ENCODE measurements around the gene MAFF. TPM values are rescaled to one million over a fixed set of nuclear protein-coding genes. Genes with fewer than 3 reads are reported as not detected.

The MAFF gene
- total and polyA plus RNA-seq, 9 of the 15 experiments (the other 6 are each of a cell fraction or from before 2014, with no cell fraction given), result 0.51 to 8.0 (median 5.4) TPM

- TF ChIP-seq FOXP4 (CRISPR knock-in tag; IDR thresholded peaks at IDR 0.05; ENCODE audit: borderline replicate concordance), result no peak
- TF ChIP-seq NR4A1 (CRISPR knock-in tag; IDR thresholded peaks at IDR 0.05), result peak; percentile 62; the same call in 1 of the 2 replicates
- peak; percentile 74; the same call in 1 of the 2 replicates for TF ChIP-seq NR4A1 (tag; IDR thresholded peaks at IDR 0.05)
- TF ChIP-seq TBL1XR1 (IDR thresholded peaks at IDR 0.05; ENCODE audit: low read length in 2 of 2), result no peak
- no peak for TF ChIP-seq RNF2 (IDR thresholded peaks at IDR 0.05)
- no peak for TF ChIP-seq SAFB2 (IDR thresholded peaks at IDR 0.05; ENCODE audit: borderline replicate concordance, low read depth, low read length, severe bottlenecking)
- TF ChIP-seq CBX1 (IDR thresholded peaks at IDR 0.05; ENCODE audit: low read depth), result no peak
- TF ChIP-seq, protein P1, sequence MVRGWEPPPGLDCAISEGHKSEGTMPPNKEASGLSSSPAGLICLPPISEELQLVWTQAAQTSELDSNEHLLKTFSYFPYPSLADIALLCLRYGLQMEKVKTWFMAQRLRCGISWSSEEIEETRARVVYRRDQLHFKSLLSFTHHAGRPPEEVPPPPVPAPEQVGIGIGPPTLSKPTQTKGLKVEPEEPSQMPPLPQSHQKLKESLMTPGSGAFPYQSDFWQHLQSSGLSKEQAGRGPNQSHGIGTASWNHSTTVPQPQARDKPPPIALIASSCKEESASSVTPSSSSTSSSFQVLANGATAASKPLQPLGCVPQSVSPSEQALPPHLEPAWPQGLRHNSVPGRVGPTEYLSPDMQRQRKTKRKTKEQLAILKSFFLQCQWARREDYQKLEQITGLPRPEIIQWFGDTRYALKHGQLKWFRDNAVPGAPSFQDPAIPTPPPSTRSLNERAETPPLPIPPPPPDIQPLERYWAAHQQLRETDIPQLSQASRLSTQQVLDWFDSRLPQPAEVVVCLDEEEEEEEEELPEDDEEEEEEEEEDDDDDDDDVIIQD (CRISPR knock-in tag; IDR thresholded peaks at IDR 0.05), result no peak
- TF ChIP-seq, protein P2, sequence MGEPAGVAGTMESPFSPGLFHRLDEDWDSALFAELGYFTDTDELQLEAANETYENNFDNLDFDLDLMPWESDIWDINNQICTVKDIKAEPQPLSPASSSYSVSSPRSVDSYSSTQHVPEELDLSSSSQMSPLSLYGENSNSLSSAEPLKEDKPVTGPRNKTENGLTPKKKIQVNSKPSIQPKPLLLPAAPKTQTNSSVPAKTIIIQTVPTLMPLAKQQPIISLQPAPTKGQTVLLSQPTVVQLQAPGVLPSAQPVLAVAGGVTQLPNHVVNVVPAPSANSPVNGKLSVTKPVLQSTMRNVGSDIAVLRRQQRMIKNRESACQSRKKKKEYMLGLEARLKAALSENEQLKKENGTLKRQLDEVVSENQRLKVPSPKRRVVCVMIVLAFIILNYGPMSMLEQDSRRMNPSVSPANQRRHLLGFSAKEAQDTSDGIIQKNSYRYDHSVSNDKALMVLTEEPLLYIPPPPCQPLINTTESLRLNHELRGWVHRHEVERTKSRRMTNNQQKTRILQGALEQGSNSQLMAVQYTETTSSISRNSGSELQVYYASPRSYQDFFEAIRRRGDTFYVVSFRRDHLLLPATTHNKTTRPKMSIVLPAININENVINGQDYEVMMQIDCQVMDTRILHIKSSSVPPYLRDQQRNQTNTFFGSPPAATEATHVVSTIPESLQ (CRISPR knock-in tag; IDR thresholded peaks at IDR 0.05), result no peak
- TF ChIP-seq CBX2 (IDR thresholded peaks at IDR 0.05; ENCODE audit: insufficient read depth, low read length, poor library complexity, severe bottlenecking), result no peak
- no peak for TF ChIP-seq NCOR1 (IDR thresholded peaks at IDR 0.05)
- no peak for TF ChIP-seq HEY1 (CRISPR knock-in tag; IDR thresholded peaks at IDR 0.05; ENCODE audit: borderline replicate concordance)
- no peak for TF ChIP-seq TRIM24 (IDR thresholded peaks at IDR 0.05)
- no peak for TF ChIP-seq BRD9 (IDR thresholded peaks at IDR 0.05; ENCODE audit: low read depth, partially characterized antibody)
- TF ChIP-seq CXXC5 (CRISPR knock-in tag; IDR thresholded peaks at IDR 0.05), result peak; percentile 95
- TF ChIP-seq, protein P3, sequence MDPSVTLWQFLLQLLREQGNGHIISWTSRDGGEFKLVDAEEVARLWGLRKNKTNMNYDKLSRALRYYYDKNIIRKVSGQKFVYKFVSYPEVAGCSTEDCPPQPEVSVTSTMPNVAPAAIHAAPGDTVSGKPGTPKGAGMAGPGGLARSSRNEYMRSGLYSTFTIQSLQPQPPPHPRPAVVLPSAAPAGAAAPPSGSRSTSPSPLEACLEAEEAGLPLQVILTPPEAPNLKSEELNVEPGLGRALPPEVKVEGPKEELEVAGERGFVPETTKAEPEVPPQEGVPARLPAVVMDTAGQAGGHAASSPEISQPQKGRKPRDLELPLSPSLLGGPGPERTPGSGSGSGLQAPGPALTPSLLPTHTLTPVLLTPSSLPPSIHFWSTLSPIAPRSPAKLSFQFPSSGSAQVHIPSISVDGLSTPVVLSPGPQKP (CRISPR knock-in tag; IDR thresholded peaks at IDR 0.05), result no peak
Measured at GRCh38 chr22:38214302-38215056, 12.7 kb downstream of the MAFF start (continued).
